ENCODE measurements around the gene SLC66A2. TPM values are rescaled to one million over a fixed set of nuclear protein-coding genes. Genes with fewer than 3 reads are reported as not detected.
A peak's percentile ranks its signal among the peaks of the same experiment; 100 is the strongest.

Gene SLC66A2
- total and polyA plus RNA-seq, 2 of the 13 experiments (the other 11 are each of a cell fraction or from before 2014, with no cell fraction given): 33.5 to 41.9 TPM

GRCh38 chr18:79947881-79948610, 3.4 kb downstream of the SLC66A2 start (continued):
- TF ChIP-seq ZNF205 (CRISPR knock-in tag; IDR thresholded peaks at IDR 0.05) (peak; percentile 57; the same call in 1 of the 2 replicates), SRSF1 (optimal IDR thresholded peaks at IDR 0.05; ENCODE audit: low read depth, low read length) (no peak), FOXC1 (CRISPR knock-in tag; IDR thresholded peaks at IDR 0.05; ENCODE audit: borderline replicate concordance) (peak; percentile 82; the same call in 1 of the 2 replicates), ZNF614 (CRISPR knock-in tag; IDR thresholded peaks at IDR 0.05; ENCODE audit: borderline replicate concordance) (0 out of 2 replicates have a peak, but pooled peaks have one; percentile 26), BCL6 (CRISPR knock-in tag; IDR thresholded peaks at IDR 0.05) (peak; percentile 98), EHMT2 (IDR thresholded peaks at IDR 0.05; ENCODE audit: borderline replicate concordance, low read depth, low read length) (0 out of 2 replicates have a peak, but pooled peaks have one; percentile 42), HNF4G (IDR thresholded peaks at IDR 0.05; ENCODE audit: borderline replicate concordance, low read depth, low read length) (0 out of 2 replicates have a peak, but pooled peaks have one; percentile 46), HNF4G (CRISPR knock-in tag; IDR thresholded peaks at IDR 0.05; ENCODE audit: borderline replicate concordance, low read depth) (peak; percentile 69; the same call in 1 of the 2 replicates), SYNCRIP (IDR thresholded peaks at IDR 0.05; ENCODE audit: insufficient read depth, low read depth, low read length) (no peak), HOXA3 (CRISPR knock-in tag; IDR thresholded peaks at IDR 0.05) (peak; percentile 82), HMG20A (CRISPR knock-in tag; IDR thresholded peaks at IDR 0.05; ENCODE audit: borderline replicate concordance) (peak; percentile 35; the same call in 1 of the 2 replicates), ZNF841 (CRISPR knock-in tag; IDR thresholded peaks at IDR 0.05; ENCODE audit: borderline replicate concordance) (no peak), PHF20 (CRISPR knock-in tag; IDR thresholded peaks at IDR 0.05) (no peak), IKZF5 (CRISPR knock-in tag; IDR thresholded peaks at IDR 0.05) (peak; percentile 63; the same call in 1 of the 2 replicates), ZBTB38 (CRISPR knock-in tag; IDR thresholded peaks at IDR 0.05) (peak; percentile 96), SP2 (CRISPR knock-in tag; IDR thresholded peaks at IDR 0.05) (no peak), NFIC (IDR thresholded peaks at IDR 0.05; ENCODE audit: low read length) (0 out of 2 replicates have a peak, but pooled peaks have one; percentile 36), ARNT (IDR thresholded peaks at IDR 0.05) (no peak), ZNF609 (CRISPR knock-in tag; IDR thresholded peaks at IDR 0.05; ENCODE audit: borderline replicate concordance) (peak; percentile 70)
